Testis (tissue), 2 donors: Measurements from ENCODE around the gene UNC119.

Experiments used
- POLR2A ChIP-seq: fragments of 450-650 bp; IDR thresholded peaks from one replicate; pipeline ENCODE4 v1.6.1; 2017; ENCODE audit warnings: antibody characterized with exemption, mild to moderate bottlenecking, moderate library complexity
- TF ChIP-seq, protein P1 (sequence below), 3 experiments: fragments of 450-650 bp in 2 of 3; fragments of 200-600 bp in 1 of 3; sonication (generic) in 1 of 3; IDR thresholded peaks; one replicate each; pipeline ENCODE4 v1.5.1; 2016 to 2019; ENCODE audit warnings: antibody characterized with exemption in 3 of 3, mild to moderate bottlenecking in 2 of 3, moderate library complexity in 1 of 3

GRCh38 chr17:28584434-28584833, 32.0 kb upstream of the UNC119 start:
- no peak for TF ChIP-seq POLR2A
- TF ChIP-seq, protein P1, sequence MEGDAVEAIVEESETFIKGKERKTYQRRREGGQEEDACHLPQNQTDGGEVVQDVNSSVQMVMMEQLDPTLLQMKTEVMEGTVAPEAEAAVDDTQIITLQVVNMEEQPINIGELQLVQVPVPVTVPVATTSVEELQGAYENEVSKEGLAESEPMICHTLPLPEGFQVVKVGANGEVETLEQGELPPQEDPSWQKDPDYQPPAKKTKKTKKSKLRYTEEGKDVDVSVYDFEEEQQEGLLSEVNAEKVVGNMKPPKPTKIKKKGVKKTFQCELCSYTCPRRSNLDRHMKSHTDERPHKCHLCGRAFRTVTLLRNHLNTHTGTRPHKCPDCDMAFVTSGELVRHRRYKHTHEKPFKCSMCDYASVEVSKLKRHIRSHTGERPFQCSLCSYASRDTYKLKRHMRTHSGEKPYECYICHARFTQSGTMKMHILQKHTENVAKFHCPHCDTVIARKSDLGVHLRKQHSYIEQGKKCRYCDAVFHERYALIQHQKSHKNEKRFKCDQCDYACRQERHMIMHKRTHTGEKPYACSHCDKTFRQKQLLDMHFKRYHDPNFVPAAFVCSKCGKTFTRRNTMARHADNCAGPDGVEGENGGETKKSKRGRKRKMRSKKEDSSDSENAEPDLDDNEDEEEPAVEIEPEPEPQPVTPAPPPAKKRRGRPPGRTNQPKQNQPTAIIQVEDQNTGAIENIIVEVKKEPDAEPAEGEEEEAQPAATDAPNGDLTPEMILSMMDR (IDR thresholded peaks at IDR 0.05): no peak
